Left ventricle myocardium inferior (tissue), 1 donor: ENCODE data around the gene PARP11. TPM values are rescaled to one million over a fixed set of nuclear protein-coding genes. Genes with fewer than 3 reads are reported as not detected.

Source experiments
- DNase-seq: peaks from one replicate; pipeline ENCODE4 v3.0.0-alpha.2; 2020
- H3K27ac ChIP-seq: fragments of 200-600 bp; replicated peaks from 2 replicates; pipeline ENCODE4 v1.8.0; 2021
- H3K27me3 ChIP-seq: fragments of 200-600 bp; 2 replicates; pipeline ENCODE4 v1.8.0; 2021; ENCODE audit warnings: low read depth
- H3K36me3 ChIP-seq: fragments of 200-600 bp; 2 replicates; pipeline ENCODE4 v1.8.0; 2021
- H3K4me1 ChIP-seq: fragments of 200-600 bp; 2 replicates; pipeline ENCODE4 v1.8.0; 2021
- H3K4me3 ChIP-seq: fragments of 200-600 bp; 2 replicates; pipeline ENCODE4 v1.8.0; 2021; ENCODE audit warnings: mild to moderate bottlenecking, moderate library complexity
- H3K9me3 ChIP-seq: fragments of 200-600 bp; replicated peaks from 2 replicates; pipeline ENCODE4 v1.8.0; 2021
- CTCF ChIP-seq: fragments of 200-600 bp; IDR thresholded peaks from 2 replicates; pipeline ENCODE4 v1.8.0; 2021; ENCODE audit warnings: antibody characterized with exemption, mild to moderate bottlenecking, borderline replicate concordance
- intact Hi-C: fragments of 100-400 bp; cut with micrococcal nuclease; formaldehyde crosslinking; loops from one replicate; pipeline ENCODE4 v1.11.0; 2022
- total RNA-seq: library from RNA; stranded (reverse); fragmentation: NEBNext Ultra II Directional; extraction: Animal tissue kit (Norgen Biotek cat#: 25700); gene quantifications from one replicate; pipeline ENCODE4 v1.2.1, GENCODE V29; 2021
- donor health status: DM: no; HTN: yes; CAD: no; lungs with severe emphysema.

Gene PARP11
- total RNA-seq, 1 donor from 2014 or later = 4.7 TPM

DNA sequence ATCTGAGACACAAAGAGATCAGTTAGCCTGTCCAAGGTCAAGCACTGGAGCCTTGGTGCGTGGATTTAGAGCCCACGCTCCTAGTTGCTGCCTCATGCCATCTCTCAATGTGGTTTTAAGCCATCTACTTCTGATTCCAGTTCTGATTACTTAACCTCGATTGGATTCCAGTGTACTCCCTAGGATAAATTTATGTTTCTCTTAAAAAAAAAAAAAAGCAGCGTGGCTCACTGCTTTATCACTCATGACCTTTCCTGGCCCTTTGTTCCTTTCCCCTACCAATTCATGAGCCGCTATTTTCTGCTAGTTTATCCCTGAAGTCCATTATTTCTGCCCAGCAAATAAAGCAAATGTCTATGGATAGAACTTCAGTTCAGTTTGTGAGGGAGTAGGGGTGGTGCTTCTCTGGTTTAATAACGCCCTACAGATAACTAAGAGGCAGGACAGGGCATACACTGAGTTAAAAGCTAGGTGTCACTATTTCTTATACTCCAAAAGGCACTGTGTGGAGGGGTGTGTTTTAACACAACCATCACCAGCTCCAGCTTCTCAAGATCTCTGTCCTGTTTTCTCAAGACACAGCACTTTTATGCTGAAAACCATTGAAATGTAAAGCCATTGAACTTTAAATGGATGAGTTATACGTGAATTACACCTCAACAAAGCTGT is 9.8 kb upstream of the PARP11 start:
- no peak overlapping the region for H3K27ac ChIP-seq
- peak; percentile 26 for TF ChIP-seq CTCF

DNA sequence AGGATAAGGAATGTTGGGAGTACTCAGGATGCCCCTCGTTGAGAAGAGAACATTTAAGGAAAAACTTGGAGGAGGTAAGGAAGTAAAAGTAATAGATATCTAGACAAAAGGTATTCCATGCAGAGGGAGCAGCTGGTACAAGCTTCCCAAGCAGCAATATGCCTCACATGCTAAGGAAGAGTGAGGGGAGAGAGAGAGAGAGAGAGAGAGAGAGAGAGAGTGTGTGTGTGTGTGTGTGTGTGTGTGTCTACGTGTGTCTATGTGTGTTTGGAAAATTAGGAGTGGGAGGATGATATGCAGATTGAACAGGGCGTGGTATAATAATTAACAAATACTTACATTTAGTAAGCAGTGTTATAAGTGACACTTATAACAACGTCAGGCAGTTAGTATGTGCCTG is 9.2 kb upstream of the PARP11 start:
- Histone ChIP-seq H3K9me3 (no peaks in the 10 kb centered on the region), H3K4me3 (no peak overlapping the region), H3K27ac (no peak overlapping the region), H3K36me3 (no peaks in the 10 kb centered on the region), H3K4me1 (peaks cover 9% of the 10 kb centered on the region), H3K27me3 (peaks cover 39% of the 10 kb centered on the region)
- no peak for DNase-seq
- intact Hi-C loops = no loop called here
- TF ChIP-seq CTCF = no peak

More for the DNA sequence above, 9.8 kb upstream of the PARP11 start:
- Histone ChIP-seq H3K9me3 (no peaks in the 10 kb centered on the region), H3K4me3 (no peak overlapping the region), H3K27me3 (peaks cover 33% of the 10 kb centered on the region), H3K36me3 (no peaks in the 10 kb centered on the region), H3K4me1 (peaks cover 9% of the 10 kb centered on the region)
- intact Hi-C loops = no loop called here
- no peak for DNase-seq

DNA sequence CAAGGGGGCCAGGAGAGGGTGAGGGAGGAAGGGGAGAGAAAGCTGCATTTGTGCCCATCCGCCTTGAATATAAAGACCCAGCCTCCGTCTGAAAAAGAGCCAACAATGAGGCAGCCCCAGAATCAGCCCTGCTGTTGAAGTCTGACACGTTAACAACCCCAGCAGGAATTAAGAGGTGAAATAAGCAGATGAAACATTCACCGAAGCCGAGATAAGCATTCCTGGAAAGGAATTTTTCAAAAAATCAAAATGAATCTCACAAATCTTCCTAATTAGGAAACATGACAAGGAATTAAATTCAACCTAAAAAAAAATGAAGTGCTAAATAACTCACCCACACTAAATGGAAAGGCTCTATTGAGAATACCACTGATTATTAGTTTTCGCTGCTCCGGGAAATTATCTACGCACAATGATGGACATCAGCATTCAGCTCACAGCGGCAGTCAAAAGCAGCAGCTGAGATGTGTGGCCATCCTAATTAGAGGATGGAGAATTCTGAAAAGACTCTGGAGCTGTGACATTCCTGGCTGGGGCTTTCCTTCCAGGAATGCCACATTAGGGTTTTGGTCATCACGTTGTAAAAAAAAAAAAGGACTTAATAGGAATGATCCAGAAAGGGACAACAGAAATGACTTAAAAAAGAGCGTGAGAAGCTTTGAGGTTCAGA is 8.2 kb upstream of the PARP11 start:
- DNase-seq = no peak
- TF ChIP-seq CTCF = no peak
- Histone ChIP-seq H3K27ac (no peak overlapping the region), H3K27me3 (peaks cover 44% of the 10 kb centered on the region), H3K9me3 (no peaks in the 10 kb centered on the region), H3K36me3 (no peaks in the 10 kb centered on the region), H3K4me3 (no peak overlapping the region), H3K4me1 (peaks cover 9% of the 10 kb centered on the region)
- intact Hi-C loops = no loop called here

DNA sequence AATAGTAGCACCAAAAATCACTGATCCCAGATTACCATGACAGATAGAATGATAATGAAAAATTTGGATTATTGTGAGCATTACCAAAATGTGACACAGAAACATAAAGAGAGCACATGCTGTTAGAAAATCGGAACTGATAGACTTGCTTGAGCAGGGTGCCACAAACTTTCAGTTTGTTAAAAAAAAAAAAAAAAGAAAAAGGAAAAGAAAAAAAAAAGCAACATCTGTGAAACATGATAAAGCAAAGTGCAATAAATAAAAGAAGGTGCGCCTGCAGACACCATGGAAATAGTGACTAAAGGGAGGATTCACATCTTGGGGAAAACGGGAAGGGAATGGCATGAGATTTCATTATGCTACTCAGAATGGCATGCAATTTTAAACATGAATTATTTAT is 6.6 kb upstream of the PARP11 start:
- Histone ChIP-seq H3K4me3 (no peak overlapping the region), H3K27me3 (peaks cover 44% of the 10 kb centered on the region), H3K9me3 (no peaks in the 10 kb centered on the region), H3K4me1 (no peaks in the 10 kb centered on the region), H3K27ac (no peak overlapping the region), H3K36me3 (no peaks in the 10 kb centered on the region)
- TF ChIP-seq CTCF = no peak
- intact Hi-C loops = no loop called here
- no peak for DNase-seq

- intact Hi-C loops = no loop called here
- Histone ChIP-seq H3K4me3 (peak overlapping the region; percentile 80), H3K27ac (no peak overlapping the region)
Observed at GRCh38 chr12:3871356-3871755, 1.8 kb downstream of the PARP11 start.

More at GRCh38 chr12:3871356-3871755, 1.8 kb downstream of the PARP11 start:
- no peak for DNase-seq
- Histone ChIP-seq H3K4me1 (peaks cover 33% of the 10 kb centered on the region), H3K27me3 (no peaks in the 10 kb centered on the region), H3K9me3 (peaks cover 3% of the 10 kb centered on the region), H3K36me3 (no peaks in the 10 kb centered on the region)
- no peak for TF ChIP-seq CTCF
